ENCODE data around the gene NPPA. TPM values are rescaled to one million over a fixed set of nuclear protein-coding genes. Genes with fewer than 3 reads are reported as not detected.

Gene NPPA
- total RNA-seq, 1 donor from 2014 or later = not detected

DNA sequence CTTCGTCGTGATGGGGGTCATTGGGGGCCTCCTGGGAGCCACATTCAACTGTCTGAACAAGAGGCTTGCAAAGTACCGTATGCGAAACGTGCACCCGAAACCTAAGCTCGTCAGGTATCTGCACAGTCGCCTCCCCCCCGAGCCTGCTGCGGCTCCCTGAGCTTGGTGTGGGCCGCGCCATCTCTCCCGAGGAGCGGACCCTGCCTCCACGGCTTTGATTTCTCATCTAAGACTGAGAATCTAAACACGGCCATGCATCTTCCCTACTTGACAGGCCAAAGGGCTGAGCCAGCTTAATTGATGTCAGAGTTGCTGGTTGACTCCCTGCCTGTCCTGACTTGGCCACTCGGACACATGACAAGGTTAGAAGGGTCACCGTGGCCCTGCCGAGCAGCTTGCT is 19.1 kb downstream of the NPPA start:
- peaks cover 7% of the 10 kb centered on the region for H3K36me3 Mint-ChIP-seq (ENCODE audit: low read depth)
- DNase-seq (ENCODE audit: low read depth, low spot score) = no peak
- no peaks in the 10 kb centered on the region for H3K4me1 Mint-ChIP-seq
- no peak overlapping the region for H3K4me3 Mint-ChIP-seq
- H3K27me3 Mint-ChIP-seq (ENCODE audit: low read depth) = no peaks in the 10 kb centered on the region
- TF ChIP-seq CTCF (conservative IDR thresholded peaks at IDR 0.05) = no peak
- H3K9me3 Mint-ChIP-seq = no peaks in the 10 kb centered on the region
- H3K27ac Mint-ChIP-seq (ENCODE audit: unreplicated experiment) = no peak overlapping the region

- H3K27me3 Mint-ChIP-seq (ENCODE audit: low read depth) = no peaks in the 10 kb centered on the region
- no peak for TF ChIP-seq CTCF (conservative IDR thresholded peaks at IDR 0.05)
- no peaks in the 10 kb centered on the region for H3K4me1 Mint-ChIP-seq
- DNase-seq (ENCODE audit: low read depth, low spot score) = no peak
- peaks cover 7% of the 10 kb centered on the region for H3K36me3 Mint-ChIP-seq (ENCODE audit: low read depth)
- H3K4me3 Mint-ChIP-seq = no peak overlapping the region
- H3K27ac Mint-ChIP-seq (ENCODE audit: unreplicated experiment) = no peak overlapping the region
- H3K9me3 Mint-ChIP-seq = no peaks in the 10 kb centered on the region
These were observed 20.6 kb downstream of the NPPA start for GRCh38 chr1:11826946-11827345.

DNA sequence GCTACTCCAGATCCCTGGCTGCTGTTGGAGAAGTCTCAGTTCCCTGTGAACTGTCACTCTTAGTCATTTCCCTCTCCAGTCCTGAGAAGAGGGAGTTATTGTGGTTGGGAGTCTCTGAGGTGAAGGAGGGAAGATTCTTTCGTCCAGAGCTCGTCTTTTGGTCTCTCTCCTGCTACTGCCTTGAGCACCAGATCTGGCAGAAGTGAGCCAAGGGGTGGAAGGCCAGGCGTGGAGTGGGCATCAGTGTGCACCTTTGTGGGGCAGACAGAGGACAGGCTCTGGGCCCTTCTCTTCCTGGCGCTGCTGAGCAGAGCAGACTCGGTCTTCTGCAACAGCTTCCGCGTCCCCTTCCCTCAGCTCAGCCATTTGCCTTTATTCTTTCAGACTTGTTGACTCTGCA is 22.5 kb downstream of the NPPA start:
- H3K4me1 Mint-ChIP-seq = no peaks in the 10 kb centered on the region
- no peak for TF ChIP-seq CTCF (conservative IDR thresholded peaks at IDR 0.05)
- H3K36me3 Mint-ChIP-seq (ENCODE audit: low read depth) = peaks cover 9% of the 10 kb centered on the region
- no peak for DNase-seq (ENCODE audit: low read depth, low spot score)
- H3K27ac Mint-ChIP-seq (ENCODE audit: unreplicated experiment) = no peak overlapping the region
- no peak overlapping the region for H3K4me3 Mint-ChIP-seq
- H3K9me3 Mint-ChIP-seq = no peaks in the 10 kb centered on the region
- H3K27me3 Mint-ChIP-seq (ENCODE audit: low read depth) = no peaks in the 10 kb centered on the region

DNA sequence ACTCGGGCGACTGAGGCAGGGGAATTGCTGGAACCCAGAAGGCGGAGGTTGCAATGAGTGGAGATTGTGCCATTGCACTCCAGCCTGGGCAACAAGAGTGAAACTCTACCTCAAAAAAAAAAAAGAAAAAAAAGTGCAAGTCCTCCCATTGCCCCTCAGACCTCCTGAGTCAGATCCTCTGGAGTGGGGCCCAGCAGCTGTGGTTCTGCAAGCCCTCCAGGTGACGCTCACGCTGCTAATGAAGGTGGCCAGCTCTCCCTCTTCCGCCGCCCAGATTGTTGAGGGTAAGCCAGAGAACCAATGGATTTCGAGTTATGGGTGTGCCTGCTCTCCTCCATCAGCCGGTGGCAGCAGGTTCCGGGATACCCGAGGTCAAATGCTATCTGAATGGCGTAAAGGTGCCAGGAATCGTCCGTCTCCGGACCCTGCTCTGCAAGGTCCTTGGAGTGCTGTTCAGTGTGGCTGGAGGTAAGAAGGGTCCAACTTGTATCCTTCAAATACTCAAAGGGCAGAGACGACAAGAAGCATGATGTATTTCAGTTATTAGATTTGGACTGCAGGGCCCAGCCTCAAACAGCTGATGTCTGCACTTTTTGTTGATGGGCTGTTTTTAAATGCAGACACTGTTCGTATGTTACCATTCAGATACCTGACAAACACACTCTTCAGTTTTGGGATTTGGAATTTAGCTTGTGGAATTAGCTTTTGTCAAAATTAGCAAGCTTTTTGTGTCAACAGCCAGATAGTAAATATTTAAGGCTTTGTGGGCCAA is 24.0 kb downstream of the NPPA start:
- H3K4me3 Mint-ChIP-seq = no peak overlapping the region
- no peak overlapping the region for H3K27ac Mint-ChIP-seq (ENCODE audit: unreplicated experiment)
- H3K4me1 Mint-ChIP-seq = no peaks in the 10 kb centered on the region
- H3K9me3 Mint-ChIP-seq = no peaks in the 10 kb centered on the region
- TF ChIP-seq CTCF (conservative IDR thresholded peaks at IDR 0.05) = no peak
- DNase-seq (ENCODE audit: low read depth, low spot score) = no peak
- H3K36me3 Mint-ChIP-seq (ENCODE audit: low read depth) = peaks cover 9% of the 10 kb centered on the region
- no peaks in the 10 kb centered on the region for H3K27me3 Mint-ChIP-seq (ENCODE audit: low read depth)

GRCh38 chr1:11822091-11822490 is 25.5 kb downstream of the NPPA start:
- TF ChIP-seq CTCF (conservative IDR thresholded peaks at IDR 0.05) = no peak
- Mint-ChIP-seq H3K27me3 (ENCODE audit: low read depth) (no peaks in the 10 kb centered on the region), H3K4me1 (no peaks in the 10 kb centered on the region), H3K9me3 (no peaks in the 10 kb centered on the region), H3K27ac (ENCODE audit: unreplicated experiment) (no peak overlapping the region), H3K4me3 (no peak overlapping the region), H3K36me3 (ENCODE audit: low read depth) (peaks cover 6% of the 10 kb centered on the region)
- DNase-seq (ENCODE audit: low read depth, low spot score) = no peak
